B cell (primary cell): Measurements from ENCODE around the gene UGDH. TPM values are rescaled to one million over a fixed set of nuclear protein-coding genes. Genes with fewer than 3 reads are reported as not detected.

Experiments
- ATAC-seq: fragments of 200-7000 bp; cut with Tn5 transposase; one replicate; pipeline ENCODE4 v1.10.0; 2021; ENCODE audit warnings: low read depth, mild to moderate bottlenecking, moderate number of reproducible peaks, moderate library complexity
- CTCF ChIA-PET: fragments of 350-600 bp; sonication (Branson Sonifier 250); formaldehyde crosslinking; loops from one replicate; lab custom pipeline; 2021; ENCODE audit warnings: antibody characterized with exemption, inconsistent platforms; lab: Charles Lee
- POLR2A ChIA-PET: fragments of 350-600 bp; sonication (Branson Sonifier 250); formaldehyde crosslinking; loops from one replicate; lab custom pipeline; 2021; ENCODE audit warnings: antibody characterized with exemption; lab: Charles Lee
- DNase-seq: peaks from one replicate; pipeline ENCODE4 v3.0.0; 2013
- H2AFZ ChIP-seq: 2 replicates; pipeline ENCODE4 v1.6.1; 2012; ENCODE audit warnings: mild to moderate bottlenecking, low read depth, low read length; ENCODE audit not compliant: insufficient read depth, poor library complexity, severe bottlenecking
- H3K27ac ChIP-seq, 2 donors: 1 replicate in 1 of 2; 2 replicates in 1 of 2; pipeline ENCODE4 v1.5.1; 2012 to 2013; ENCODE audit warnings: low read length in 2 of 2, mild to moderate bottlenecking in 2 of 2, moderate library complexity in 1 of 2
- H3K27me3 ChIP-seq, 4 experiments: fragments of 200-600 bp in 1 of 4; sonication (generic) in 1 of 4; replicated peaks in 1 of 4; 1 replicate in 2 of 4; 2 replicates in 2 of 4; pipeline versions ENCODE4 v1.6.1 to v1.7.0; 2013 to 2016; ENCODE audit warnings: low read length in 3 of 4, mild to moderate bottlenecking in 2 of 4, mixed read lengths in 1 of 4, moderate library complexity in 1 of 4; ENCODE audit not compliant: insufficient read depth in 4 of 4, control insufficient read depth in 3 of 4; ENCODE audit errors: control extremely low read depth in 1 of 4
- H3K36me3 ChIP-seq, 2 experiments: replicated peaks in 1 of 2; 1 replicate in 1 of 2; 2 replicates in 1 of 2; pipeline versions ENCODE4 v1.6.1 to v1.7.1; 2013; ENCODE audit warnings: low read length in 1 of 2; ENCODE audit not compliant: insufficient read depth in 2 of 2, control insufficient read depth in 1 of 2; ENCODE audit errors: control extremely low read depth in 1 of 2, extremely low read depth in 1 of 2
- H3K4me1 ChIP-seq, 2 donors: fragments of 200-600 bp in 1 of 2; sonication (generic) in 1 of 2; 1 replicate in 1 of 2; 2 replicates in 1 of 2; pipeline versions ENCODE4 v1.5.1 to v1.6.1; 2013 to 2017; ENCODE audit warnings: low read length in 2 of 2; ENCODE audit not compliant: control insufficient read depth in 2 of 2, insufficient read depth in 2 of 2
- H3K4me2 ChIP-seq: replicated peaks from 2 replicates; pipeline ENCODE3; 2012; ENCODE audit warnings: mild to moderate bottlenecking, low read depth, low read length; ENCODE audit not compliant: poor library complexity, severe bottlenecking
- H3K4me3 ChIP-seq, 5 experiments: fragments of 200-600 bp in 1 of 5; sonication (generic) in 1 of 5; 1 replicate in 3 of 5; 2 replicates in 2 of 5; pipeline versions ENCODE4 v1.5.1 to v1.7.0; 2011 to 2016; ENCODE audit warnings: low read length in 4 of 5, mild to moderate bottlenecking in 4 of 5, low read depth in 2 of 5, control low read depth in 1 of 5, moderate library complexity in 1 of 5; ENCODE audit not compliant: insufficient read depth in 1 of 5; ENCODE audit errors: control extremely low read depth in 1 of 5, extremely low read depth in 1 of 5
- H3K79me2 ChIP-seq: fragments of 200-600 bp; sonication (generic); one replicate; pipeline ENCODE4 v1.6.0; 2016; ENCODE audit warnings: low read length; ENCODE audit not compliant: control insufficient read depth, insufficient read depth
- H3K9ac ChIP-seq: fragments of 200-600 bp; sonication (generic); 2 replicates; pipeline ENCODE4 v1.6.1; 2017; ENCODE audit warnings: mild to moderate bottlenecking, low read length, moderate library complexity
- H3K9me3 ChIP-seq, 3 donors: one replicate each; pipeline versions ENCODE4 v1.6.1 to v1.7.1; 2013; ENCODE audit warnings: low read length in 2 of 3; ENCODE audit not compliant: control insufficient read depth in 2 of 3, insufficient read depth in 1 of 3; ENCODE audit errors: control extremely low read depth in 1 of 3
- H4K20me1 ChIP-seq: 2 replicates; pipeline ENCODE4 v1.6.0; 2012; ENCODE audit warnings: mild to moderate bottlenecking, low read length; ENCODE audit not compliant: insufficient read depth, control insufficient read depth, poor library complexity, severe bottlenecking
- H3K27ac Mint-ChIP-seq: one replicate; pipeline ENCODE4 v1.8.0; 2021; ENCODE audit warnings: mixed read lengths
- H3K27me3 Mint-ChIP-seq: one replicate; pipeline ENCODE4 v1.8.0; 2021; ENCODE audit warnings: mixed read lengths
- H3K4me1 Mint-ChIP-seq: one replicate; pipeline ENCODE4 v1.8.0; 2021; ENCODE audit warnings: mixed read lengths
- H3K4me3 Mint-ChIP-seq: one replicate; pipeline ENCODE4 v1.8.0; 2021; ENCODE audit warnings: mixed read lengths
- H3K9me3 Mint-ChIP-seq: one replicate; pipeline ENCODE4 v1.8.0; 2022; ENCODE audit warnings: mixed read lengths; ENCODE audit not compliant: insufficient read depth
- EZH2 ChIP-seq: IDR thresholded peaks from 2 replicates; pipeline ENCODE4 v1.6.1; 2012; ENCODE audit warnings: borderline replicate concordance, low read depth, mild to moderate bottlenecking, moderate library complexity, low read length; ENCODE audit not compliant: insufficient read depth, poor library complexity, severe bottlenecking
- WGBS: methylation state at CpG from one replicate; pipeline ENCODE4 v1.1.5; 2013; ENCODE audit warnings: missing lambda C conversion rate; ENCODE audit not compliant: insufficient coverage; 5-methylcytosine and 5-hydroxymethylcytosine counted together
- intact Hi-C: fragments of 100-400 bp; cut with micrococcal nuclease; formaldehyde crosslinking; loops from one replicate; pipeline ENCODE4 v1.10.0; 2022
- polyA plus RNA-seq: library from polyadenylated mRNA; depleted of rRNA; stranded (reverse); fragments of >200 nt; gene quantifications from 2 replicates; pipeline ENCODE4 v1.2.3, GENCODE V29; 2012
- total RNA-seq, 2 donors: library from RNA; stranded (reverse); fragments of 120-200 nt in 1 of 2; gene quantifications; 1 replicate in 1 of 2; 2 replicates in 1 of 2; pipeline versions ENCODE4 v1.2.3 to v1.2.4, GENCODE V29; 2013 to 2022
- TF ChIP-seq, protein P1 (sequence below): fragments of 200-600 bp; IDR thresholded peaks from one replicate; pipeline ENCODE4 v1.8.0; 2022; ENCODE audit warnings: antibody characterized with exemption, mild to moderate bottlenecking

UGDH gene
- total and polyA plus RNA-seq, 2 donors (not counting 1 experiment from before 2014, with no cell fraction given), result 3.5 to 25.4 TPM

GRCh38 chr4:39497909-39498726 is 29.1 kb downstream of the UGDH start:
- Mint-ChIP-seq H3K27me3 (no peaks in the 10 kb centered on the region), H3K4me1 (no peaks in the 10 kb centered on the region), H3K4me3 (no peak overlapping the region), H3K9me3 (no peaks in the 10 kb centered on the region), H3K27ac (no peak overlapping the region)
- H3K4me1 ChIP-seq, result no peaks in the 10 kb centered on the region
- H3K27me3 ChIP-seq, result no peaks in the 10 kb centered on the region
- ChIA-PET POLR2A (no interaction called here), CTCF (interaction anchor here (1.3 kb wide), 1 partner anchor 29 kb away, joined by 3 read pairs; no protein-coding TSS in a partner anchor)
- no peak for ATAC-seq
- H4K20me1 ChIP-seq, result no peaks in the 10 kb centered on the region
- no peak overlapping the region for H2AFZ ChIP-seq
- intact Hi-C loops, result no loop called here
- DNase-seq, result no peak
- H3K9me3 ChIP-seq, result no peaks in the 10 kb centered on the region
- WGBS, result no CpG with 5 or more reads among the region's 1 CpG
- no peak overlapping the region for H3K4me3 ChIP-seq
- no peaks in the 10 kb centered on the region for H3K79me2 ChIP-seq
- H3K9ac ChIP-seq, result no peak overlapping the region
- H3K4me2 ChIP-seq, result no peak overlapping the region
- TF ChIP-seq, protein P1, sequence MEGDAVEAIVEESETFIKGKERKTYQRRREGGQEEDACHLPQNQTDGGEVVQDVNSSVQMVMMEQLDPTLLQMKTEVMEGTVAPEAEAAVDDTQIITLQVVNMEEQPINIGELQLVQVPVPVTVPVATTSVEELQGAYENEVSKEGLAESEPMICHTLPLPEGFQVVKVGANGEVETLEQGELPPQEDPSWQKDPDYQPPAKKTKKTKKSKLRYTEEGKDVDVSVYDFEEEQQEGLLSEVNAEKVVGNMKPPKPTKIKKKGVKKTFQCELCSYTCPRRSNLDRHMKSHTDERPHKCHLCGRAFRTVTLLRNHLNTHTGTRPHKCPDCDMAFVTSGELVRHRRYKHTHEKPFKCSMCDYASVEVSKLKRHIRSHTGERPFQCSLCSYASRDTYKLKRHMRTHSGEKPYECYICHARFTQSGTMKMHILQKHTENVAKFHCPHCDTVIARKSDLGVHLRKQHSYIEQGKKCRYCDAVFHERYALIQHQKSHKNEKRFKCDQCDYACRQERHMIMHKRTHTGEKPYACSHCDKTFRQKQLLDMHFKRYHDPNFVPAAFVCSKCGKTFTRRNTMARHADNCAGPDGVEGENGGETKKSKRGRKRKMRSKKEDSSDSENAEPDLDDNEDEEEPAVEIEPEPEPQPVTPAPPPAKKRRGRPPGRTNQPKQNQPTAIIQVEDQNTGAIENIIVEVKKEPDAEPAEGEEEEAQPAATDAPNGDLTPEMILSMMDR, result no peak
- TF ChIP-seq EZH2, result no peak
- peaks cover 8 to 17% of the 10 kb centered on the region in 2 experiments for H3K36me3 ChIP-seq
- no peak overlapping the region for H3K27ac ChIP-seq
